IMR-90 (cell line): Measurements from ENCODE around the gene PAX3. TPM values are rescaled to one million over a fixed set of nuclear protein-coding genes. Genes with fewer than 3 reads are reported as not detected.

Source experiments
- ATAC-seq: fragments of 200-7000 bp; cut with Tn5 transposase; 2 replicates; pipeline ENCODE4 v1.9.1; 2020; ENCODE audit warnings: low read depth, mild to moderate bottlenecking, moderate library complexity
- BruUV-seq: library from RNA; stranded (reverse); fragments of 400-500 nt; replicated peaks from 2 replicates; lab custom pipeline; 2021; lab: Mats Ljungman, UMichigan
- CTCF ChIA-PET: fragments of 300-600 bp; formaldehyde crosslinking; extraction: SDS; loops from one replicate; lab custom pipeline; 2021; ENCODE audit warnings: antibody characterized with exemption; lab: Yijun Ruan, JAX
- POLR2A ChIA-PET: fragments of 300-600 bp; sonication (Branson Sonifier 250); formaldehyde crosslinking; loops from one replicate; lab custom pipeline; 2022; ENCODE audit warnings: antibody characterized with exemption; ENCODE audit not compliant: unreplicated experiment; lab: Charles Lee
- DNase-seq: peaks from one replicate; pipeline ENCODE4 v3.0.0; 2013
- H2AFZ ChIP-seq: replicated peaks from 2 replicates; pipeline ENCODE3; 2013; ENCODE audit warnings: low read length, mild to moderate bottlenecking; ENCODE audit not compliant: poor library complexity
- H2AK5ac ChIP-seq: 2 replicates; pipeline ENCODE4 v1.6.1; 2013; ENCODE audit warnings: low read depth, low read length, inconsistent platforms
- H2AK9ac ChIP-seq: replicated peaks from 2 replicates; pipeline ENCODE3; 2013; ENCODE audit warnings: mild to moderate bottlenecking, low read depth, low read length, moderate library complexity; ENCODE audit not compliant: poor library complexity
- H2BK120ac ChIP-seq: 2 replicates; pipeline ENCODE4 v1.6.1; 2013; ENCODE audit warnings: low read depth, low read length, inconsistent platforms
- H2BK15ac ChIP-seq: 3 replicates; pipeline ENCODE4 v1.6.1; 2013; ENCODE audit warnings: low read depth, low read length, inconsistent platforms
- H2BK20ac ChIP-seq: 2 replicates; pipeline ENCODE4 v1.6.1; 2013; ENCODE audit warnings: low read depth, mild to moderate bottlenecking, inconsistent platforms, low read length, moderate library complexity
- H2BK5ac ChIP-seq: 2 replicates; pipeline ENCODE4 v1.6.1; 2013; ENCODE audit warnings: mild to moderate bottlenecking, low read depth, low read length, inconsistent platforms; ENCODE audit not compliant: poor library complexity, severe bottlenecking
- H3K14ac ChIP-seq: replicated peaks from 2 replicates; pipeline ENCODE4 v1.6.1; 2013; ENCODE audit warnings: low read depth, low read length, inconsistent platforms
- H3K18ac ChIP-seq: 2 replicates; pipeline ENCODE4 v1.6.1; 2013; ENCODE audit warnings: low read depth, low read length, control low read depth
- H3K23ac ChIP-seq: 2 replicates; pipeline ENCODE4 v1.6.1; 2013; ENCODE audit warnings: low read depth, low read length, inconsistent platforms
- H3K27ac ChIP-seq: 2 replicates; pipeline ENCODE4 v1.5.1; 2013; ENCODE audit warnings: mild to moderate bottlenecking, control low read depth, low read length; ENCODE audit not compliant: insufficient read depth
- H3K27me3 ChIP-seq: 2 replicates; pipeline ENCODE4 v1.6.1; 2013; ENCODE audit warnings: low read length; ENCODE audit not compliant: control insufficient read depth, insufficient read depth
- H3K36me3 ChIP-seq: 2 replicates; pipeline ENCODE4 v1.6.1; 2013; ENCODE audit warnings: low read length, mixed read lengths; ENCODE audit not compliant: control insufficient read depth, insufficient read depth
- H3K4ac ChIP-seq: 2 replicates; pipeline ENCODE4 v1.6.1; 2013; ENCODE audit warnings: low read depth, low read length, inconsistent platforms
- H3K4me1 ChIP-seq: 2 replicates; pipeline ENCODE4 v1.6.1; 2013; ENCODE audit warnings: low read length, mixed read lengths; ENCODE audit not compliant: control insufficient read depth, insufficient read depth
- H3K4me2 ChIP-seq: 2 replicates; pipeline ENCODE4 v1.6.1; 2013; ENCODE audit warnings: low read depth, mild to moderate bottlenecking, control low read depth, low read length, moderate library complexity
- H3K4me3 ChIP-seq: 2 replicates; pipeline ENCODE4 v1.5.1; 2013; ENCODE audit warnings: low read depth, mild to moderate bottlenecking, control low read depth, low read length, moderate library complexity; ENCODE audit not compliant: insufficient read depth
- H3K56ac ChIP-seq: 2 replicates; pipeline ENCODE4 v1.6.1; 2013; ENCODE audit warnings: low read length, inconsistent platforms; ENCODE audit not compliant: insufficient read depth; ENCODE audit errors: extremely low read depth
- H3K79me1 ChIP-seq, 2 experiments: 2 replicates each; pipeline ENCODE4 v1.6.1; 2013; ENCODE audit warnings: low read length in 2 of 2, inconsistent platforms in 1 of 2, low read depth in 1 of 2
- H3K9ac ChIP-seq: 2 replicates; pipeline ENCODE4 v1.6.1; 2013; ENCODE audit warnings: low read depth, low read length, control low read depth
- H3K9me1 ChIP-seq: 2 replicates; pipeline ENCODE4 v1.6.1; 2013; ENCODE audit warnings: low read length, inconsistent platforms; ENCODE audit not compliant: insufficient read depth
- H3K9me3 ChIP-seq: 2 replicates; pipeline ENCODE4 v1.6.1; 2013; ENCODE audit warnings: low read length; ENCODE audit not compliant: control insufficient read depth, insufficient read depth
- H4K20me1 ChIP-seq: 2 replicates; pipeline ENCODE4 v1.6.1; 2013; ENCODE audit warnings: low read length, inconsistent platforms; ENCODE audit not compliant: insufficient read depth
- H4K5ac ChIP-seq: 2 replicates; pipeline ENCODE4 v1.6.1; 2013; ENCODE audit warnings: mild to moderate bottlenecking, low read depth, low read length, control low read depth
- H4K8ac ChIP-seq, 2 experiments: 2 replicates each; pipeline ENCODE4 v1.6.1; 2013; ENCODE audit warnings: low read depth in 2 of 2, low read length in 2 of 2, control low read depth in 1 of 2, inconsistent platforms in 1 of 2
- H4K91ac ChIP-seq: 2 replicates; pipeline ENCODE4 v1.6.1; 2013; ENCODE audit warnings: low read depth, low read length, inconsistent platforms; ENCODE audit not compliant: insufficient read depth
- NFE2L2 ChIP-seq: fragments of 150-350 bp; IDR thresholded peaks from 2 replicates; pipeline ENCODE4 v1.6.1; 2016; ENCODE audit warnings: low read depth, mild to moderate bottlenecking, low read length
- SMC3 ChIP-seq: fragments of 150-350 bp; IDR thresholded peaks from 2 replicates; pipeline ENCODE4 v1.6.1; 2016; ENCODE audit warnings: low read depth, mild to moderate bottlenecking, antibody characterized with exemption, low read length, moderate library complexity
- WGBS, 2 experiments: methylation state at CpG; one replicate each; pipeline versions ENCODE4 v1.1.5 to v1.1.7; 2013; ENCODE audit warnings: missing lambda C conversion rate in 2 of 2; ENCODE audit not compliant: insufficient read length in 1 of 2; ENCODE audit errors: extremely low coverage in 2 of 2; 5-methylcytosine and 5-hydroxymethylcytosine counted together
- dilution Hi-C: fragments of 300-500 bp; cut with HindIII; formaldehyde crosslinking; loops from one replicate; pipeline ENCODE4 v1.14.3; 2018; ENCODE audit warnings: low sequenced_read_pairs; ENCODE audit not compliant: unreplicated experiment
- in situ Hi-C: fragments of 300-500 bp; cut with MboI; formaldehyde crosslinking; loops from 3 replicates; pipeline ENCODE4 v1.14.3; 2019; ENCODE audit warnings: low sequenced_read_pairs, inconsistent platforms, mixed read lengths
- intact Hi-C: fragments of 100-400 bp; cut with micrococcal nuclease; formaldehyde crosslinking; loops from 2 replicates; pipeline ENCODE4 v1.10.0; 2022
- polyA plus RNA-seq, 3 experiments: library from polyadenylated mRNA; depleted of rRNA; stranded (reverse); fragments of >200 nt; gene quantifications; 2 replicates each; pipeline ENCODE4 v1.2.3, GENCODE V29; 2012; ENCODE audit warnings: low replicate concordance in 1 of 3
- total RNA-seq: library from RNA; depleted of rRNA; stranded (reverse); fragments of >200 nt; gene quantifications from 2 replicates; pipeline ENCODE4 v1.2.3, GENCODE V29; 2012

The PAX3 gene
- total and polyA plus RNA-seq, 2 of the 4 experiments (the other 2 are of a cell fraction) = not detected

DNA sequence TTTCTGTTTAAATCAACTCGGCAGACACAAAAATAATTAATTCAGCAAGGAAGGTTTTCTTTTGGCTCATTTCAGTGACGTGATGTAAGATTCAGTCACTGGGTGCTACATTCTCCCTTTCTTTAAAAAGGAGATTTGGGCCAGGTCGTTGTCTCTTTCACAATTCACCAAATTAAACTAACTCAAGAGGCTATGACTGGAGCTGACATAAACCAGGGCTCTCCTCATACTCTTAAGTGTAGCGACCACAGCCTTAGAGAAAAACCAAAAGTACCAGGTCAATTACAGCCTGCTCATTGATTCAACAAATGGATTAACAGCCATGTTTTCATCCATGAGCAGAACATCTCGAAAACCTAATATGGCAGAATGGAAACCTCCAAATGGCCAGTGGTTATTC is 85.7 kb downstream of the PAX3 start:
- Histone ChIP-seq H3K18ac (no peak overlapping the region), H3K56ac (no peak overlapping the region), H3K9me1 (no peaks in the 10 kb centered on the region), H3K27me3 (no peaks in the 10 kb centered on the region), H2BK5ac (no peak overlapping the region), H2AK5ac (no peak overlapping the region), H4K8ac (no peak overlapping the region), H4K20me1 (no peaks in the 10 kb centered on the region), H2BK20ac (no peak overlapping the region), H3K79me1 (no peaks in the 10 kb centered on the region), H2AK9ac (no peak overlapping the region), H3K36me3 (no peaks in the 10 kb centered on the region), H2BK15ac (no peak overlapping the region), H3K4me1 (no peaks in the 10 kb centered on the region), H4K91ac (no peak overlapping the region), H3K14ac (no peak overlapping the region), H2AFZ (no peak overlapping the region), H3K9me3 (no peaks in the 10 kb centered on the region), H3K23ac (no peak overlapping the region), H3K4me2 (no peak overlapping the region), H3K9ac (no peak overlapping the region), H2BK120ac (no peak overlapping the region), H3K27ac (no peak overlapping the region), H3K4ac (no peak overlapping the region), H3K4me3 (no peak overlapping the region), H4K5ac (no peak overlapping the region)
- no peak for ATAC-seq
- no peak for DNase-seq
- TF ChIP-seq SMC3 (no peak), NFE2L2 (no peak)
- intact Hi-C loops (no loop called here), in situ Hi-C loops (no loop called here), dilution Hi-C loops (no loop called here)
- ChIA-PET CTCF (no interaction called here), POLR2A (no interaction called here)
- BruUV-seq = no TSS peak
- WGBS, 2 experiments = 40% methylated on average over 1 of the region's 5 CpGs; no CpG with 5 or more reads in 1 of the 2 experiments
